HEK293 (cell line): ENCODE measurements around the gene GORAB.

ENCODE experiments used
- YY1 ChIP-seq: fragments of 450-650 bp; formaldehyde crosslinking; IDR thresholded peaks from 2 replicates; pipeline ENCODE4 v1.5.1; 2018; ENCODE audit warnings: missing biosample characterization, missing genetic modification characterization
- ZBTB21 ChIP-seq: fragments of 450-650 bp; formaldehyde crosslinking; IDR thresholded peaks from 2 replicates; pipeline ENCODE4 v1.5.1; 2017; ENCODE audit warnings: missing biosample characterization, missing genetic modification characterization
- ZNF121 ChIP-seq: fragments of 450-650 bp; formaldehyde crosslinking; IDR thresholded peaks from 2 replicates; pipeline ENCODE4 v1.5.1; 2016; ENCODE audit warnings: missing biosample characterization, missing genetic modification characterization
- ZNF132 ChIP-seq: fragments of 450-650 bp; formaldehyde crosslinking; IDR thresholded peaks from 2 replicates; pipeline ENCODE4 v1.5.1; 2017; ENCODE audit warnings: missing biosample characterization, missing genetic modification characterization, borderline replicate concordance
- TF ChIP-seq, protein P1 (sequence below): fragments of 450-650 bp; formaldehyde crosslinking; IDR thresholded peaks from 2 replicates; pipeline ENCODE4 v1.5.1; 2016; ENCODE audit warnings: missing biosample characterization, missing genetic modification characterization

GRCh38 chr1:170593173-170594011, 61.4 kb downstream of the GORAB start:
- TF ChIP-seq ZBTB21 (no peak), ZNF132 (tag by site-specific recombination) (no peak), ZNF121 (no peak), YY1 (tag by site-specific recombination) (no peak)
- TF ChIP-seq, protein P1, sequence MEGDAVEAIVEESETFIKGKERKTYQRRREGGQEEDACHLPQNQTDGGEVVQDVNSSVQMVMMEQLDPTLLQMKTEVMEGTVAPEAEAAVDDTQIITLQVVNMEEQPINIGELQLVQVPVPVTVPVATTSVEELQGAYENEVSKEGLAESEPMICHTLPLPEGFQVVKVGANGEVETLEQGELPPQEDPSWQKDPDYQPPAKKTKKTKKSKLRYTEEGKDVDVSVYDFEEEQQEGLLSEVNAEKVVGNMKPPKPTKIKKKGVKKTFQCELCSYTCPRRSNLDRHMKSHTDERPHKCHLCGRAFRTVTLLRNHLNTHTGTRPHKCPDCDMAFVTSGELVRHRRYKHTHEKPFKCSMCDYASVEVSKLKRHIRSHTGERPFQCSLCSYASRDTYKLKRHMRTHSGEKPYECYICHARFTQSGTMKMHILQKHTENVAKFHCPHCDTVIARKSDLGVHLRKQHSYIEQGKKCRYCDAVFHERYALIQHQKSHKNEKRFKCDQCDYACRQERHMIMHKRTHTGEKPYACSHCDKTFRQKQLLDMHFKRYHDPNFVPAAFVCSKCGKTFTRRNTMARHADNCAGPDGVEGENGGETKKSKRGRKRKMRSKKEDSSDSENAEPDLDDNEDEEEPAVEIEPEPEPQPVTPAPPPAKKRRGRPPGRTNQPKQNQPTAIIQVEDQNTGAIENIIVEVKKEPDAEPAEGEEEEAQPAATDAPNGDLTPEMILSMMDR (tag by site-specific recombination), result no peak
